ENCODE data around the gene TCF4. TPM values are rescaled to one million over a fixed set of nuclear protein-coding genes. Genes with fewer than 3 reads are reported as not detected.

Gene TCF4
- total RNA-seq, 8 experiments from 2014 or later, result 21.1 to 102 (median 47.2) TPM

DNA sequence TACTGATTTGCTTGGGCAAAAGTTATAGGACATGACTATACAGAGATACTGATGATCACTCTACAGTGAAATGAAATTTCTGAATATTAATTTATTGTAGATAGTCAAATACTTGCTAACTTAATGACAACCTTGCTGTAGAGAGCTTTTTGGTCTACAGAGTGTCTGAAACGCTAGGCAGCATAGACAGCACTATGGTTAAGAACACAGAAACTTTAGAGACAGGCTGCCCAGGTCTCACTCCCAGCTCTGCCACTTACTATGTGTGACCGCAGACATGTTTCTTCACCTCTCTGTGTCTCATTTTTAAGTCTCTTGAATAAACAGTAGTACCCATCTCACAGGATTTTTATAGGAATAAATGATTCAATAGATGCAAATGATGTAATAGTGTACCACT lies 247.0 kb downstream of the TCF4 start:
- Histone ChIP-seq H3K27ac (no peak overlapping the region), H3K4me1 (replicated peaks in 1 of 2) (peaks cover 9 to 19% of the 10 kb centered on the region in 2 donors), H3K4me3 (no peak overlapping the region)
- ATAC-seq (replicated peaks in 6 of 8), result no peak
- 91 to 100% (median 100%) methylated on average over 1 to 2 of the region's 2 CpGs; no CpG with 5 or more reads in 6 of the 10 experiments for WGBS, 10 experiments
- in situ Hi-C loops (cut with MboI; ENCODE audit: low pct_unique_long_range_greater_than_20kb in 2 of 9, low sequenced_read_pairs in 9 of 9, unreplicated experiment in 9 of 9), result loop anchor here in 1 of 9 experiments (25.0 kb wide), 1 partner anchor 446 kb away; no protein-coding TSS in a partner anchor

DNA sequence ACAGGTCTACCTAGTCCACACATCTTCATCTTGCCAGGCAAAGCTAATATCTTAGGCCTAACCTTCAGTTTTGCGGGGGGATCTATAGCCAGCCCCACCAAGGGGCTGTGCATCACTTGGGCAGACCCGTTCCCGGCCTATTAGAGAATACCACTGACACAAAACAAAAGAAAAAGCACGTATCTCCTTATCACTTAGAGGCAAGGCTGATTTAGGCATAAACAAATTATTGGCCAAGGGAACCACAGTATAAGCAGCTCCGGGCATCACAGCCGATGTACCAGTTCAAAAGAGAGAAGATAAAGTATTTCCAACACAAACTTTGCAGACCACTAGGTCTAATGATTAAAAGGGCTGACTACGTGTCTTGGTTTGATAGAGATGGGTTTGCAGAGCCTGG lies 248.0 kb downstream of the TCF4 start:
- in situ Hi-C loops (cut with MboI; ENCODE audit: low pct_unique_long_range_greater_than_20kb in 2 of 9, low sequenced_read_pairs in 9 of 9, unreplicated experiment in 9 of 9), result loop anchor here in 2 of 9 experiments (10.0 to 25.0 kb wide), 2 partner anchors 447 to 1235 kb away; no protein-coding TSS in a partner anchor
- no peak overlapping the region for H3K4me3 ChIP-seq
- ATAC-seq (replicated peaks in 6 of 8), result no peak
- H3K4me1 ChIP-seq (replicated peaks in 1 of 2), result peaks cover 9 to 19% of the 10 kb centered on the region in 2 donors
- no peak overlapping the region for H3K27ac ChIP-seq
- 87 to 100% (median 100%) methylated on average over 1 to 5 of the region's 7 CpGs; no CpG with 5 or more reads in 3 of the 10 experiments for WGBS, 10 experiments

- in situ Hi-C loops (cut with MboI; ENCODE audit: low pct_unique_long_range_greater_than_20kb in 2 of 9, low sequenced_read_pairs in 9 of 9, unreplicated experiment in 9 of 9), result loop anchor here in 2 of 9 experiments (10.0 to 25.0 kb wide), 2 partner anchors 448 to 1236 kb away; no protein-coding TSS in a partner anchor
- peak in 4 of 8 experiments; percentile 12 to 63 (median 34) for ATAC-seq (replicated peaks in 6 of 8)
- no peak overlapping the region for H3K27ac ChIP-seq
- no peak overlapping the region for H3K4me3 ChIP-seq
- H3K4me1 ChIP-seq (replicated peaks in 1 of 2), result peaks cover 9 to 19% of the 10 kb centered on the region in 2 donors
- WGBS, 10 experiments, result 11 to 91% (median 77%) methylated on average over 1 to 8 of the region's 8 CpGs
Observed at GRCh38 chr18:55338978-55339650, 248.9 kb downstream of the TCF4 start.

DNA sequence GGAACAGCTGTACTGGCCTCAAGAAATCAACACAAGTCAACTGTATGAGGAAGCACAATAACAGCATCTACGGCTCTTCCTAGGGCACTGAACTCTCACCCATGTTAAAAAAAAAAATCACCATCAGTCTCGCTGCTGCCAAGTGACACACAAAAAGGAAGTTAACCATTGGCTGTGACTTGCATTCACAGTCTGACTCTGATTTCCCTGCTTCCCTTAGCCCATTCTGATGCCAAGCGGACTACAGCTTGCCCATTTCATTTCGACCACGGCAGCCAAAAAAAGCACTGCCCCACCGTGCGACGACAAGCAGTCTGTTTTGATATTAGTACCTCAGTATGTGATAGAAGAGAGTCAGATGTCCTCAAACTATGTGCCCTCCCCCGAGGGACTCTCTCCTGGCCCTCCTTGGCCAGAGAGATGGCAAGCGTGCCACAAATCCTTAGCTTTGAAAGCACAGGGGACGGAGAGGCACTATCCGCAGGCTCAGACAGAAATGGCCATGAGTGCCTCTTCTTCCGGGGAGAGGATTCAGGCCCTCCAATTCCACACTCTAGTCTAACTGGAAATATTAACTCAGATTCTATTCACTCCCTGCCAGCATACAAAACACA lies 250.0 kb downstream of the TCF4 start:
- in situ Hi-C loops (cut with MboI; ENCODE audit: low pct_unique_long_range_greater_than_20kb in 2 of 9, low sequenced_read_pairs in 9 of 9, unreplicated experiment in 9 of 9), result loop anchor here in 2 of 9 experiments (10.0 to 25.0 kb wide), 2 partner anchors 449 to 1237 kb away; no protein-coding TSS in a partner anchor
- Histone ChIP-seq H3K4me1 (replicated peaks in 1 of 2) (peaks cover 9 to 19% of the 10 kb centered on the region in 2 donors), H3K4me3 (no peak overlapping the region), H3K27ac (no peak overlapping the region)
- ATAC-seq (replicated peaks in 6 of 8), result peak in 5 of 8 experiments; percentile 33 to 60 (median 52)
- 56 to 98% (median 72%) methylated on average over 1 to 9 of the region's 13 CpGs for WGBS, 10 experiments

DNA sequence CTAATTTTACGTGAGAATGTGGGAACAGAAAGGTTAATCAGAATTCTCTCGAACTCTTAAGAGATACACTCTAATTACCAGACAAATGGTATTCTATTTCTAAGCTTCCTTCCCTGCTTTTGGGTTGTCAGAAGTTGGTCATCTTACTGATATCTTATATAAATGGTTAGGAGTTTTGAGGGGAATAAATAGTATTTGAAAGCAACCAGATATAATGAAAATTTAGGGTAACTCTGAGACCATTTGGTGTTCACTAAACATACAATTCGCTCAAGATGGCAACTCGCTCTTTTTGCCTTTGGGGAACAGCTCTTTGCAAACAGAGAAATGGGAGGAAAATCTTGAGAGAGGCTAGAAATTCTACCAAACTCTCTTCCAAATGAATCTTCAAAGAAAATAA lies 250.9 kb downstream of the TCF4 start:
- Histone ChIP-seq H3K4me3 (no peak overlapping the region), H3K27ac (no peak overlapping the region), H3K4me1 (replicated peaks in 1 of 2) (peaks cover 9 to 19% of the 10 kb centered on the region in 2 donors)
- ATAC-seq (replicated peaks in 6 of 8), result no peak
- 72 to 100% (median 88%) methylated on average over 1 to 4 of the region's 4 CpGs; no CpG with 5 or more reads in 2 of the 10 experiments for WGBS, 10 experiments
- in situ Hi-C loops (cut with MboI; ENCODE audit: low pct_unique_long_range_greater_than_20kb in 2 of 9, low sequenced_read_pairs in 9 of 9, unreplicated experiment in 9 of 9), result loop anchor here in 2 of 9 experiments (10.0 to 25.0 kb wide), 2 partner anchors 450 to 1238 kb away; no protein-coding TSS in a partner anchor

- H3K4me1 ChIP-seq (replicated peaks in 1 of 2), result peaks cover 9 to 17% of the 10 kb centered on the region in 2 donors
- H3K27ac ChIP-seq, result no peak overlapping the region
- H3K4me3 ChIP-seq, result no peak overlapping the region
- in situ Hi-C loops (cut with MboI; ENCODE audit: low pct_unique_long_range_greater_than_20kb in 2 of 9, low sequenced_read_pairs in 9 of 9, unreplicated experiment in 9 of 9), result loop anchor here in 2 of 9 experiments (10.0 to 25.0 kb wide), 2 partner anchors 451 to 1238 kb away; no protein-coding TSS in a partner anchor
- 44 to 100% (median 75%) methylated on average over 1 to 3 of the region's 3 CpGs for WGBS, 10 experiments
- ATAC-seq (replicated peaks in 6 of 8), result no peak
Observed at GRCh38 chr18:55336438-55337100, 251.4 kb downstream of the TCF4 start.

- Histone ChIP-seq H3K4me1 (replicated peaks in 1 of 2) (peaks cover 9 to 17% of the 10 kb centered on the region in 2 donors), H3K27ac (no peak overlapping the region), H3K4me3 (no peak overlapping the region)
- in situ Hi-C loops (cut with MboI; ENCODE audit: low pct_unique_long_range_greater_than_20kb in 2 of 9, low sequenced_read_pairs in 9 of 9, unreplicated experiment in 9 of 9), result loop anchor here in 2 of 9 experiments (10.0 to 25.0 kb wide), 2 partner anchors 452 to 1240 kb away; no protein-coding TSS in a partner anchor
- 6 to 95% (median 76%) methylated on average over 1 to 4 of the region's 4 CpGs; no CpG with 5 or more reads in 2 of the 10 experiments for WGBS, 10 experiments
- peak in 2 of 8 experiments; percentile 59 to 61 for ATAC-seq (replicated peaks in 6 of 8)
Observed at GRCh38 chr18:55334875-55335274, 253.1 kb downstream of the TCF4 start.

- no peaks in the 10 kb centered on the region for H3K4me1 ChIP-seq (replicated peaks in 1 of 2)
- H3K4me3 ChIP-seq, result no peak overlapping the region
- ATAC-seq (replicated peaks in 6 of 8), result no peak
- in situ Hi-C loops (cut with MboI; ENCODE audit: low pct_unique_long_range_greater_than_20kb in 2 of 9, low sequenced_read_pairs in 9 of 9, unreplicated experiment in 9 of 9), result loop anchor here in 2 of 9 experiments (10.0 to 25.0 kb wide), 2 partner anchors 456 to 1244 kb away; no protein-coding TSS in a partner anchor
- H3K27ac ChIP-seq, result no peak overlapping the region
- 88 to 100% (median 96%) methylated on average over 2 of the region's 2 CpGs; no CpG with 5 or more reads in 2 of the 10 experiments for WGBS, 10 experiments
Observed at GRCh38 chr18:55331301-55331700, 256.7 kb downstream of the TCF4 start.

- Histone ChIP-seq H3K4me3 (no peak overlapping the region), H3K27ac (no peak overlapping the region), H3K4me1 (replicated peaks in 1 of 2) (peaks cover 3 to 7% of the 10 kb centered on the region in 2 donors)
- no peak for ATAC-seq (replicated peaks in 6 of 8)
- 31 to 96% (median 82%) methylated on average over 2 to 4 of the region's 4 CpGs; no CpG with 5 or more reads in 2 of the 10 experiments for WGBS, 10 experiments
- in situ Hi-C loops (cut with MboI; ENCODE audit: low pct_unique_long_range_greater_than_20kb in 2 of 9, low sequenced_read_pairs in 9 of 9, unreplicated experiment in 9 of 9), result loop anchor here in 1 of 9 experiments (25.0 kb wide), 1 partner anchor 459 kb away; no protein-coding TSS in a partner anchor
Observed at GRCh38 chr18:55328301-55328700, 259.7 kb downstream of the TCF4 start.

DNA sequence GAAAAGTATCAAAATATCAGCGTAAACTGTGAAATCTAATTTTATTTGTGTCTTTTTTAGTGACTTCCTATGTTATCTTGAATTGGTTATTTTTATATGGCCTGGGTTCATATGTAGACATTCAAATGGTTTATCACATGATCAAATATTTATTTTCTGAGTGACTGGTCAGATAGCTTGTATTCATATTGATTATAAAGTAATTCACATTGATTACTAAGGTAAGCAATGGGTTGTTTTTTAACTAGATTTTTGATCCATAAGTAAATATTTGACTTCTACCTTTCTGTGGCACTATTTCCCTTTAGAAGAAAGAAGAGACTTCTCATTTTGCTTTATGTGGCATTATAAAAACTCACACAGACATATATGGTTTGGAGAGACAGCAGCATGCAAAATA lies 260.5 kb downstream of the TCF4 start:
- in situ Hi-C loops (cut with MboI; ENCODE audit: low pct_unique_long_range_greater_than_20kb in 2 of 9, low sequenced_read_pairs in 9 of 9, unreplicated experiment in 9 of 9), result loop anchor here in 1 of 9 experiments (25.0 kb wide), 1 partner anchor 460 kb away; no protein-coding TSS in a partner anchor
- peaks cover 5 to 14% of the 10 kb centered on the region in 2 donors for H3K4me1 ChIP-seq (replicated peaks in 1 of 2)
- H3K4me3 ChIP-seq, result no peak overlapping the region
- no peak overlapping the region for H3K27ac ChIP-seq
- no peak for ATAC-seq (replicated peaks in 6 of 8)
- WGBS, 10 experiments, result 60 to 100% (median 100%) methylated on average over 1 of the region's 1 CpG; no CpG with 5 or more reads in 2 of the 10 experiments

GRCh38 chr18:55326134-55326533 lies 261.9 kb downstream of the TCF4 start:
- no peak for ATAC-seq (replicated peaks in 6 of 8)
- Histone ChIP-seq H3K27ac (no peak overlapping the region), H3K4me3 (no peak overlapping the region), H3K4me1 (replicated peaks in 1 of 2) (peaks cover 5 to 14% of the 10 kb centered on the region in 2 donors)
- in situ Hi-C loops (cut with MboI; ENCODE audit: low pct_unique_long_range_greater_than_20kb in 2 of 9, low sequenced_read_pairs in 9 of 9, unreplicated experiment in 9 of 9), result loop anchor here in 1 of 9 experiments (25.0 kb wide), 1 partner anchor 461 kb away; no protein-coding TSS in a partner anchor

DNA sequence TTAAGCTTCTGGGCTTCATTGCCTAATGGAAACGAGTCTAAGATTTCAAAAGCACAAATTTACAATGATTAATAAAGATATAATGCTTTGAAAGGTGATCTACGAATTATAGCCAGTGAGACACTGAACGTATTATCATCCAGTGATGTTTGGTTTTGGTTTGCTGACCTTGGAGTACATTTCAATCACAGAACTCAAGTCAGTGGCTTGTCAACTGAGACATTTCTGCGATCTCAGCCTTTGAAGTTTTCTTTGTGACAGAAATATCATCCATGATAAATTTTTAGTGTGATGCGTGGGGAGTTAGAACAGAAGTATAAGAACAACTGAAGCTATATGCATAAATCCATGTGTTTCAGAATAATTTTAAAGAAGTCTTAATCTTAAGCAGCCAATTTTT lies 263.8 kb downstream of the TCF4 start:
- H3K4me1 ChIP-seq (replicated peaks in 1 of 2), result peaks cover 11 to 30% of the 10 kb centered on the region in 2 donors
- in situ Hi-C loops (cut with MboI; ENCODE audit: low pct_unique_long_range_greater_than_20kb in 2 of 9, low sequenced_read_pairs in 9 of 9, unreplicated experiment in 9 of 9), result no loop called here
- WGBS, 10 experiments, result 28 to 100% (median 86%) methylated on average over 1 to 5 of the region's 5 CpGs
- no peak overlapping the region for H3K27ac ChIP-seq
- no peak for ATAC-seq (replicated peaks in 6 of 8)
- H3K4me3 ChIP-seq, result no peak overlapping the region
